HUDEP-2 (cell line): ENCODE data around the gene CCDC158.
"Not testable (repeated sequence)": the region's sequence is repeated elsewhere in the genome, so short reads cannot be mapped to it uniquely, and the experiment has no call there.

Source experiments
- DNase-seq, 76 experiments: peaks; one replicate each; lab custom pipeline; 2025; ENCODE audit not compliant: unreplicated experiment in 76 of 76; lab: John Stamatoyannopoulos, UW

CCDC158 gene

GRCh38 chr4:76420762-76421581 is at the start of gene CCDC158:
CCDC158 (minus strand) TSS chr4:76421141; CDS start chr4:76403207, 17,934 bp downstream.
- DNase-seq, result no peak

GRCh38 chr4:76470532-76470931 is 49.6 kb upstream of the CCDC158 start:
- DNase-seq, result no peak

GRCh38 chr4:76470064-76470463 is 49.1 kb upstream of the CCDC158 start:
- DNase-seq, result no peak

- DNase-seq, result no peak
Observed at GRCh38 chr4:76463568-76463967, 42.6 kb upstream of the CCDC158 start.

- DNase-seq, result no peak
Observed at GRCh38 chr4:76459291-76459723, 38.4 kb upstream of the CCDC158 start.

- no peak for DNase-seq
Observed at GRCh38 chr4:76458825-76459224, 37.9 kb upstream of the CCDC158 start.

- no peak for DNase-seq
Observed at GRCh38 chr4:76458297-76458696, 37.4 kb upstream of the CCDC158 start.

GRCh38 chr4:76457885-76458284 is 36.9 kb upstream of the CCDC158 start:
- DNase-seq, result no peak

- DNase-seq, result not testable (repeated sequence)
Observed at GRCh38 chr4:76454073-76454472, 33.1 kb upstream of the CCDC158 start.

GRCh38 chr4:76453232-76453631 is 32.3 kb upstream of the CCDC158 start:
- DNase-seq, result no peak

- DNase-seq, result no peak
Observed at GRCh38 chr4:76449833-76450232, 28.9 kb upstream of the CCDC158 start.

GRCh38 chr4:76449362-76449767 is 28.4 kb upstream of the CCDC158 start:
- DNase-seq, result no peak

- DNase-seq, result no peak
Observed at GRCh38 chr4:76448211-76448610, 27.3 kb upstream of the CCDC158 start.

GRCh38 chr4:76447393-76447851 is 26.5 kb upstream of the CCDC158 start:
- DNase-seq, result no peak

- no peak for DNase-seq
Observed at GRCh38 chr4:76445911-76446310, 25.0 kb upstream of the CCDC158 start.

GRCh38 chr4:76443376-76443775 is 22.4 kb upstream of the CCDC158 start:
- no peak for DNase-seq

- no peak for DNase-seq
Observed at GRCh38 chr4:76442807-76443206, 21.9 kb upstream of the CCDC158 start.

GRCh38 chr4:76441881-76442280 is 20.9 kb upstream of the CCDC158 start:
- no peak for DNase-seq

GRCh38 chr4:76439491-76439890 is 18.6 kb upstream of the CCDC158 start:
- no peak for DNase-seq

GRCh38 chr4:76435528-76436319 is 14.8 kb upstream of the CCDC158 start:
- no peak for DNase-seq

GRCh38 chr4:76434901-76435527 is 14.1 kb upstream of the CCDC158 start, which contains the start of gene SHROOM3:
SHROOM3 (plus strand) TSS chr4:76435229; CDS start chr4:76436053, 824 bp downstream.
- no peak for DNase-seq
